AG10803 (cell line): Measurements from ENCODE around the gene TBCC.

Experiments
- DNase-seq: peaks from one replicate; pipeline ENCODE4 v3.0.0; 2010; ENCODE audit warnings: low read depth
- H3K4me3 ChIP-seq: 2 replicates; pipeline ENCODE4 v1.5.1; 2011; ENCODE audit warnings: mild to moderate bottlenecking, low read length, control low read depth
- TF ChIP-seq, protein P1 (sequence below): conservative IDR thresholded peaks from 2 replicates; pipeline ENCODE4 v1.5.1; 2011; ENCODE audit warnings: mild to moderate bottlenecking, low read length, control low read depth, inconsistent platforms

The TBCC gene, protein sequence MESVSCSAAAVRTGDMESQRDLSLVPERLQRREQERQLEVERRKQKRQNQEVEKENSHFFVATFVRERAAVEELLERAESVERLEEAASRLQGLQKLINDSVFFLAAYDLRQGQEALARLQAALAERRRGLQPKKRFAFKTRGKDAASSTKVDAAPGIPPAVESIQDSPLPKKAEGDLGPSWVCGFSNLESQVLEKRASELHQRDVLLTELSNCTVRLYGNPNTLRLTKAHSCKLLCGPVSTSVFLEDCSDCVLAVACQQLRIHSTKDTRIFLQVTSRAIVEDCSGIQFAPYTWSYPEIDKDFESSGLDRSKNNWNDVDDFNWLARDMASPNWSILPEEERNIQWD

DNA sequence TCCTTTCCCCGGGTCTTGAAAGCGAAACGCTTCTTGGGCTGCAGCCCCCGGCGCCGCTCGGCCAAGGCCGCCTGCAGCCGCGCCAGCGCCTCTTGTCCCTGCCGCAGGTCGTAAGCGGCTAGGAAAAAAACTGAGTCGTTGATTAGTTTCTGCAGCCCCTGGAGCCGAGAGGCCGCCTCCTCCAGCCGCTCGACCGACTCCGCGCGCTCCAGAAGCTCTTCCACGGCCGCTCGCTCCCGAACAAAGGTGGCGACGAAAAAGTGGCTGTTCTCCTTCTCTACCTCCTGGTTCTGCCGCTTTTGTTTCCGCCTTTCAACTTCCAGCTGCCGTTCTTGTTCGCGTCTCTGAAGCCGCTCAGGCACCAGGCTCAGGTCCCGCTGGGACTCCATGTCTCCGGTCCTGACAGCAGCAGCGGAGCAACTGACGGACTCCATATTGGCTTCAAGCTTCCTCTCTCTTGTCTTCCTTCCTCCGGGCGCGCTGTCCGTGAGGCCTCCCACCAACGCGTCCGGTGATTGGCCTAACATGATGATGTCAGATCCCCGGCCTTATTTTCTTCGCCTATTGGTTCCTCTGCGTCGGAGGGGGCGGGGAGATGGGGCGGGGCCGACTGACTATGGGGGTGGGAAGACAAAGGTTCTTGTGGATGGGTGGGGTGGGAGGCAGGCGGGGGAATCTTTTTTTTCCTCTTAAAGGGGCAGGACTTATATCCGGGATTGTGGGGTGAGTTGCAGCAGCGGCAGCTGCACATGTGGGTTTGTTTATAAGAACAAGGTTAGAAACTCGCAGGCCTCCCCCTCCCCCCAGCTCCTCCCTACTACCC is at the start of gene TBCC:
TBCC (minus strand) TSS at position 464 of the 823 bp plus-strand sequence; CDS start at position 434, 30 bp downstream.
- peak within 1 kb of the TSS; percentile 98 for H3K4me3 ChIP-seq
- peak; percentile 99 for DNase-seq
- TF ChIP-seq, protein P1, sequence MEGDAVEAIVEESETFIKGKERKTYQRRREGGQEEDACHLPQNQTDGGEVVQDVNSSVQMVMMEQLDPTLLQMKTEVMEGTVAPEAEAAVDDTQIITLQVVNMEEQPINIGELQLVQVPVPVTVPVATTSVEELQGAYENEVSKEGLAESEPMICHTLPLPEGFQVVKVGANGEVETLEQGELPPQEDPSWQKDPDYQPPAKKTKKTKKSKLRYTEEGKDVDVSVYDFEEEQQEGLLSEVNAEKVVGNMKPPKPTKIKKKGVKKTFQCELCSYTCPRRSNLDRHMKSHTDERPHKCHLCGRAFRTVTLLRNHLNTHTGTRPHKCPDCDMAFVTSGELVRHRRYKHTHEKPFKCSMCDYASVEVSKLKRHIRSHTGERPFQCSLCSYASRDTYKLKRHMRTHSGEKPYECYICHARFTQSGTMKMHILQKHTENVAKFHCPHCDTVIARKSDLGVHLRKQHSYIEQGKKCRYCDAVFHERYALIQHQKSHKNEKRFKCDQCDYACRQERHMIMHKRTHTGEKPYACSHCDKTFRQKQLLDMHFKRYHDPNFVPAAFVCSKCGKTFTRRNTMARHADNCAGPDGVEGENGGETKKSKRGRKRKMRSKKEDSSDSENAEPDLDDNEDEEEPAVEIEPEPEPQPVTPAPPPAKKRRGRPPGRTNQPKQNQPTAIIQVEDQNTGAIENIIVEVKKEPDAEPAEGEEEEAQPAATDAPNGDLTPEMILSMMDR: no peak

DNA sequence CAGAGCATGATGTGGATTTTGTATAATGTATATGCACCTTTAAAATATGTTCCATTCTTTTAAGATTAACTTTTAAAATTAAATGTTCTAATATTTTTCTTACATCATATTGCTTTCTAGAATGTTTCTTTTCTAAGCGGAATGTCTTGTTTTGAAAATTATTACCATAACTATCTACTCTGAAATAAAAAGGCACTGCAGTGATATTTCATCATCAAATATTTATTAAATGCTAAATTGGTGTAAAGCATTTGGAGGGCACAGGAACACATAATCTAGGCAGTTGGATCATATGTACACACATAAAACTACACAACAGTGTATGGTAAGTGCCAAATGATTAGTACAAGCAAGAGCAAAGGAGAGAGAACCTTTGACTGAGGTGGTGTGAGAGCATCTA is 49.7 kb upstream of the TBCC start:
- no peak overlapping the region for H3K4me3 ChIP-seq
- TF ChIP-seq, protein P1: no peak
- no peak for DNase-seq

DNA sequence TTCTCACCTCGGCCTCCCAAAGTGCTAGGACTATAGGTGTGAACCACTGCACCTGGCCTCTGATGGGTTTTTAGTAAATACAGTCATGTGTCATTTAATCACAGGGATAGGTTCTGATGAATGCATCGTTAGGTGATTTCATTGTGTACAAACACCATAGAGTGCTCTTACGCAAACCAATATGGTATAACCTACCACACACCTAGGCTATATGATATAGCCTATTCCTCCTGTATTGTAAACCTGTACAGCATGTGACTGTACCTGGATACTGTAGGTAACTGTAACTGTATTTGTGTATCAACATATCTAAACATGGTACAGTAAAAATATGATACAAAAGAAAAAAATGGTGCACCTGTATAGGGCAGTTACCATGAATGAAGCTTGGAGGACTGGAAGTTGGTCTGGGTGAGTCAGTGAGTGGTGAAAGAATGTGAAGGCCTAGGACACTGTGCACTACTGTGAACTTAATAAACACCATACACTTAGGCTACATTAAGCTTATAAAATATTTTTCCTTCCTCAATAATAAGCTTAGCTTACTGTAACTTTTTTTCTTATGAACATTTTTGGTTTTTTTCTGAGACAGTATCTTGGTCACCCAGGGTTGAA is 45.9 kb upstream of the TBCC start:
- peak; percentile 28 for DNase-seq
- no peak overlapping the region for H3K4me3 ChIP-seq
- TF ChIP-seq, protein P1: no peak

DNA sequence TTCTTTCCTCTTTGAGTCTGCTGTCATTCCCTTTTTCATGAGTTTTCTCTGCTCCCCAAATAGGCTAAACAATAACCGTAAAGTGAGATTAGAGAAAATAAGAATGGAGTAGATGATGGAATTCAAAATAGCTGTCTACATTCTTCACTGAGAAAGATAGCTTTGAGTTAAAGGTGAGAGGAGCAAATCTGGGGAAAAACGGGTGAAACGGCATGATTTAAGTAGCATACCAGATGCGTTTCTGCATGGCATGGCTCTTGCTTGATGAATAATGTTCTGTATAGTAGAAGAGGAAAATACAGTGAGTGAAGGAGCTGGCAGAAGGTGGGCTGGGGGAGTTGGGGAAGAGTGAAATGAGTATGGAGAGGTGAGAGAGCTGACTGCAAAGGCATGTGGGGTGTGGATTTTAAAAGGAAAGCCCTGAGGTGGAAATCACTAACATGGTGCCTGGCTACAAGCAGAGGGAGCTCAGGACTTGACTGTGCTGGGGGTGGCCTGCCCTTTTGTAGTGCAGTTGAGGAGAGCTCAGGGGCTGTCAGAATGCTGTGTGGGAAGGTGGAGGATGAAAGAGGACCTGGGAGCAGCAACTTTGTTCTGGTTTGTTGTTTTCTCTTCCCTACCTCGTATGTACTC is 44.8 kb upstream of the TBCC start:
- no peak for DNase-seq

DNA sequence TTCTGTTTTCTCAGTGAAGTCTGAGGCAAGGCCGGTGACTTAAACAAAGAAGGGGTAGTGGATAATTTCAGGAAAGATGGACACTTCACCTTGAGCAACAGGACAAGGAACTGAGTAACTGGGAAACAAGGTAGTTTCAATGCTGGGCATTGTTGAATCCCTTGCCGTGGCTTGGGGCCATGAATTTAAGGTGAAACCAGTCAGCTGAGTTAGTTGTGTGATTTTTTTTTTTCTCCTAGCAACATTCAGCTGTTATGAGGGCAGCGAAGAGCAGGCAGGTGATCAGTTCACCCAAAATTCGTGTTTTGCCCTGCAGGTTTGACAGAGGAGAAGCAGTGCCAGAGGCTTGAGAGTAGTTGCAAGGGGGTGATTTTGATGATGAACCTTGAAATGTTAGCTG is 42.8 kb upstream of the TBCC start:
- no peak overlapping the region for H3K4me3 ChIP-seq
- TF ChIP-seq, protein P1: no peak
- DNase-seq: no peak

More for the DNA sequence above, 44.8 kb upstream of the TBCC start:
- TF ChIP-seq, protein P1: no peak
- no peak overlapping the region for H3K4me3 ChIP-seq

DNA sequence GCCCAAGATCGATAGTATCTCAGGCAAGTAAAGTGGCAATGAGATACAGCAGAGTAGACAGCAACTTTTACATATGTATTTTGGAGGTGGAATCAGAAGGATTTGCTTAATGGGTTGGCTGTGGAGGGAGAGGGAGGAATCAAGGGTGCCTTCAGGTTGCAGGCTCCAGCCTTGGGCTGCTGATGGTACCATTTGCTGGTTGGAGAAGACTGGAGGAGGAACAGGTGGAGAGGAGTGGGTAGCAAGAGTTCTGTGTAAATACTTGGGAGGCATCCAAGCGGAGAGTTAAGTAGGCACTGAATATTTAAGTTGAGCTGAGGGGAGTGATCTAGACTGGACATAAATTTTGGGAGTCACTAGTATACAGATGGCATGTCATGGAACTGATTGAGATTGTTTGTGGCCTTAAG is 41.2 kb upstream of the TBCC start:
- TF ChIP-seq, protein P1: no peak

More for the DNA sequence above, 41.2 kb upstream of the TBCC start:
- no peak overlapping the region for H3K4me3 ChIP-seq
- DNase-seq: no peak
